ENCODE measurements around the gene CFAP47.

DNA sequence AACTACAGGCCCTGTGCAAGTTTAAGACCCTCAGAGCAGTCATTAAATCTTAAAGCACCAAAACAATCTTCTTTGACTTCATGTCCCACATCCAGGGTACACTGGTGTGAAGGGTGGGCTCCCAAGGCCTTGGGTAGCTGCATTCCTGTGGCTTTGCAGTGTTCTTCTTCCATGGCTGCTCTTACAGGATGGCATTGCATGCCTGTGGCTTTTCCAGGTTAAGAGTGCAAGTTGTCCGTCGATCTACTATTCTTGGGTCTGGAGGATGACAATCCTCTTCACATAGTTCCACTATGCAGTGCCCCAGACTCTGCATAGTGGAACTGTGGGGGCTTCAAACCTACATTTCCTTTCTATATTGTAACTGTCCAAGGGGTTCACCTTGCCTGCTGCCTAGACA lies 494.5 kb downstream of the CFAP47 start:
- TF ChIP-seq FOXM1 (IDR thresholded peaks at IDR 0.05; ENCODE audit: low read depth) (no peak), FOXM1 (CRISPR knock-in tag; IDR thresholded peaks at IDR 0.05; ENCODE audit: low read depth) (no peak), SPI1 (IDR thresholded peaks at IDR 0.05; ENCODE audit: borderline replicate concordance, low read depth, low read length) (no peak)
- TF ChIP-seq, protein P1, sequence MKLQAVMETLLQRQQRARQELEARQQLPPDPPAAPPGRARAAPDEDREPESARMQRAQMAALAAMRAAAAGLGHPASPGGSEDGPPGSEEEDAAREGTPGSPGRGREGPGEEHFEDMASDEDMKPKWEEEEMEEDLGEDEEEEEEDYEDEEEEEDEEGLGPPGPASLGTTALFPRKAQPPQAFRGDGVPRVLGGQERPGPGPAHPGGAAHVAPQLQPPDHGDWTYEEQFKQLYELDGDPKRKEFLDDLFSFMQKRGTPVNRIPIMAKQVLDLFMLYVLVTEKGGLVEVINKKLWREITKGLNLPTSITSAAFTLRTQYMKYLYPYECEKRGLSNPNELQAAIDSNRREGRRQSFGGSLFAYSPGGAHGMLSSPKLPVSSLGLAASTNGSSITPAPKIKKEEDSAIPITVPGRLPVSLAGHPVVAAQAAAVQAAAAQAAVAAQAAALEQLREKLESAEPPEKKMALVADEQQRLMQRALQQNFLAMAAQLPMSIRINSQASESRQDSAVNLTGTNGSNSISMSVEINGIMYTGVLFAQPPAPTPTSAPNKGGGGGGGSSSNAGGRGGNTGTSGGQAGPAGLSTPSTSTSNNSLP (IDR thresholded peaks at IDR 0.05; ENCODE audit: borderline replicate concordance, low read depth, low read length), result no peak

Measured in K562 (cell line).